ENCODE data around the gene STK35.

Gene STK35

DNA sequence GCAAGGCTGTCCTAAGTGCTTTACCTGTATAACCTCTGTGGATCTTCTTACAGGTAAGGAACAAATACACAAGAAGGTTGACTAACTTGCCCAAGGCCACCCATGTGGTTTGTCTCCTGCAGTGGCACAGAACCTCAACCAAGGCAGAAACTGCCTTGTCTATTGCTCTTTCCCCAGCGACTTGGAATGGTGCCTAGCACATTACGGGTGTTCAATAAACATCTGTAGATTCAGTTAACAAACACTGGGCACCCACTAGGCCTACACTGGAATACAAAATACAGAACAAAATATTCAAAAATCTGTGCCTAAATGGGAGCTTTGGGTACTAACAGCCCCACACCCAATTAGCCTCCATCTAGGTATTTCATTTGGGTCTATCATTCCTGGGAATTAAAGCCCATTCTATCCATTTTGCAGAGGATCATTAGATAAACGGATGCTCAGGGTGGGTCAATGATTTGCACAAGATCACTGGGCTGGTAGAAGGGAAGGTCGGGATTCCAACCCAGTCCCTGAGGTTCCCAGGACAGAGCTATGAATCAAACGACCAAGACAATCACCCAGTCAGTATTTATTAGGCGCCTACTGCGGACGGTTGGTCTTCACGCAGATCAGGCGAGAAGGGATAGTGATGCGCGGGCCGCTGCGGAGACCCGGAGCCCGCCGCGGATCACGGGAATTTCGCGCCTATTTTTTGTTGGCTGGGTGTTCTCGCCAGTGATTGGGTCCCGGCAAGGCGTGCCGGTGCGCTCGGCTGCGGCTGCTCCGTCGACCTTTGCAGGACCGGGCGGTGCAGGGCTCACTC, at the start of gene STK35:
TSS of gene STK35 (plus strand) at position 771 of the 808 bp plus-strand sequence. CDS start 55 bp downstream, outside the sequence.
- peak; percentile 54 for DNase-seq

DNA sequence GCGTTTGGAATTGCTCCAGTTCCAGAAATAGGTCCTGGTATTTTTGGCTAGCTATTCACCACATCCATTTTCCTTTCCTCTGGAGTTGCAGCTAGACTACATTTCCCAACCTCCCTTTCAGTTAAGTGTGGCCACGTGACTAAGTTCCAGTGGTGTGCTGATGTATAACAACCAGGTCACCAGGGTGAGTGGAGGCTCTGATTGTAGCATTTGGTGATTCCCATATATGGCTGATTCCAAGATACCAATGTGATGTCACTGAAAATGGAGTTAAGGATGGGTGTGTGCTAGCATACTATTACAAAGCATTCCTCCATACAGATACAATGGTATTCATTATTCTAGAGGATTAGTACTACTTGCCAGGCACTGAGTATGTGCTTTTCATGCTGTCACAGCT, 49.7 kb upstream of the STK35 start:
- DNase-seq = no peak

DNA sequence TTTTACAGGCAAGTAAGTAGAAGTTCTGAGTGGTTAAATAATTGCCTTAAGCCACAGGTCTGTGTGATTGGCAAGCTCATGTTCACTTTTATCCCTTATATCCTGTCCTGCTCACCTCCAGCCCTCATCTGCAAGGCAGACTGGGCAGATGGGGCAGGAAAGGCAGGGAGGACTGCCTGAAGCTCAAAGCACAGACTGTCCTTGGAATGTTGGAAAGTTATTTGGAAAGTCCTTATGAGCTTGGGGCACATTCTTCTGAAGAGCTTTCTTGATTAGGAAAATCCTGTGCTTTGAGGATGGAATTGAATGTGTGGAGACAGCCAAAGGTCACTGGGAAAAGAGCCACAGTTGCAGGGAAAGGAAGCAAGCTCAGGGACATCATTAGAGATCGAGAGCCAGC, 48.9 kb upstream of the STK35 start:
- DNase-seq = no peak

DNA sequence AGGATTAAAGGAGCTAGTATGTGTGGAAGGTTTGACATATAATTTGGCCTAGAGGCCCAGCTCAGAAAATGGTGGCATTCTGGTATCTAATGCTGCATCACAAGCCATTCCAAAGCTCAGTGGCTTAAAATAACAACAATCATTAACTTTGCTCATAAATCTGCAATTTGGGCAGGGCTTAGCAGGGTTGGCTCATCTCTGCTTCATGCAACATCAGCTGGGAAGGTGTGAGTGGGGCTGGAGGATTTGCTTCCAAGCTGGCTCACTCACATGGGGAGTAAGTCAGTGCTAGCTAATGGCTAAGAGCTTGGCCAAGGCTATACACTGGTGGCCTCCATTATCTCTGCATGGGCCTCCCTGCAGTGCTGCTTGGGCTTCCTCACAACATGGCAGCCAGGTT, 48.0 kb upstream of the STK35 start:
- no peak for DNase-seq

DNA sequence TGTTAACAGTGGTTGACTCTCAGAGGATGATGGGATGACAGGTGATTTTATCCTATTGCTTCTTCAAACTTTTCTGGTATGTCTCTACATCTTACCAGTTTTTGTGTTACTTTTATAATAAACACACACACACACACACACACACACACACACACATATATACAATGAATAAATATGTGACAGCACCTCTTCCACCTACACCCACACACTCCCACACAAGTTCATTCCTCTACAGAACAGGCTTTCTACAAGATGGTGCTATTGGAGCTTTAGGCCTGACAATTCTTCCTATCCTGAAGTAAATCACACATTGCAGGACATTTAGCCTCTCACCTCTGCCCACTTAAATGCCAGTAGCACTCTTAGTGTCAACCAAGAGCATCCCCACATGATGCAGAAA, 46.7 kb upstream of the STK35 start:
- DNase-seq = no peak

DNA sequence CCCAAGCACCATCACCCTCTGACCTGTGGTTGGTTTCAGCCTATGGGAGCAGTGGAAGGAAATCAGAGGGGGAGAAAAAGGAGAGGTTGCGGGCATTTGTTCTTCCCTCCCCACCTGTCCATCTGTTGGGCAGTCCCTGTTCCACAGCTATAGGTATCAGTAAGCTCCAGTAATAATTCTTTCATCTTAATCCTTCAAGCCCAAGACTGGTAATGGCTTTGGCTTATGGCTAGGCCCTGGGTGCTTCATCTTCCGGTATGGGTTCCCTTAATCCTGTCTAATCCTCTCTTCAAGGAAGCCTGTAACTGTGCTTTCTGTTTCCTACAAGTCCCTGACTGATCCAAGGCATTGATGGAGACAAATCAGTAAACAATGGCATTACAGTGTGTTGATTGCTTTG, 42.2 kb upstream of the STK35 start:
- no peak for DNase-seq

DNA sequence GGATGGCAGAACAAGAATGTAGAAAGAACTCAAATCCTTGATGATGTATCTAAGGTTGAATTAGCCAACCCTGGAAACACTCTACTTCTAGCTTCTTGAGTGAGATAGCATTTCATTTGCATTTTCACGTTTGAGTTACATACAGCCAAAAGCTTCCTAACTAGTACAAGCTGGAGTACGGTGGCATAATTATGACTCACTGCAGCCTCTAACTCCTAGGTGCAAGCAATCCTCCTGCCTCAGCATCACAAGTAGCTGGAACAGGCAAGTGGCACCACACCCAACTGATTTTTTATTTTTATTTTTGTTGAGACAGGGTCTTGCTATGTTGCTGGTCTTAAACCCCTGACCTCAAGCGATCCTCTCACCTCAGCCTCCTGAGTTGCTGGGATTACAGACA, 36.5 kb upstream of the STK35 start:
- DNase-seq = no peak

DNA sequence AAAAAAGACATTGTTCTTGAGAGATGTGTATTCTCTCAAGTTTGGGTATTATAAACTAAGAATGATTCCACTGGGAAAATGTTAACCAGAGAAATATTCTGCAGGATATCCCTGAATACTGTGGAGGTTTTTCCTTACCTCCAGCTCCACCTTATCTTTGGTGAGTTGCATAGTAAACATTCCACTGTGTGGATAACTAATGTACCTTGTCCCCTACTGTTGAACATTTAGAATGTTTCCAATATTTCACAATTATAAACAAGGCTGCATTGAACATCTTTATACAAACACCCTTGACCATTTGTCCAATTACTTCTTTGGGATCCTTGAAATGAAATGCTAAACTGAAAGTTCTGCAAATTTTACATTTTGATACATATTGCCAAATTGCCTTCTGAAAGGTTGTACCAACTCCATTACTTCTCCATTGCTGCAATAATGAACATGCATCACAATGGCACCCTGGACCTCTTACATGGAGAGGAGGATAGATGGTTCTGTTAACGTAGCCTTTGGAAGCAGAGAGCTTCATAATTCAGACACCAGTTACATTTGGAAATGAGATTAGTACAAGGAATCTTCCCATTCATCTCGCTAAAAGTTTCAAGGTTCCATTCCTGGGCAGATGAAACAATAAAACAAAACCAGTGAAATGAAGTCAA, 35.0 kb upstream of the STK35 start:
- no peak for DNase-seq

DNA sequence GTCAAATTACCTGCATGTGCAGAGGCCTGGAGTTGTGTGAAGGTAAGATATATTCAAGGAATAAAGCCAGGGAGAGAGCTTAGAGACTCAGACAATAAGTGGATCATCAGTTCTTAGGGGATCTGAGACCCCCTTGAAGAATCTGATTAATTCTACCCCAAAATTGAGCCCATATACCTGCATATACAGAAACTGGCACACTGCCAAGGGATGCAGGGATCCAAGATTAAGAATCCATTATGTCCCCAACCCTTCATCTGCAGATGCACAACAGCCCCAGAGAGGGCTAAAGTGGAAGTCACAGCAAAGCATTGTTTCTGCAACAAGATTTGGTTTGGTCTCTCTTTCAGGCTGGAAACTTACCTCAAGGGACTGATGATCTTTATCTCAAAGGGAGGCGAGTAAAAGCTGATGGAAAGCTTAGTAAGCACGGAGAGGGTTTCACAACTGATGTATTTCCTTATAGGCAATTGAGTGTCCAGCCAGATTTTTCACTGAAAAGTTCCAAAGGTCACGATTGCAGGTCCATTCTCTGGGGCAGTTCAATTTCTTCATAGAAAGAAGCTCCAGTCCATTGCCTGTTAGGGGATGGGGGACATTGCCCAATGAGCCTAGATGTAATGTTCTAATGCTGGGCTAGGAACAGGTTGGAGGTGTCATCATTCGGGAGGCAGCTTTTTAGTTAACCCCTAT, 20.9 kb upstream of the STK35 start:
- no peak for DNase-seq

DNA sequence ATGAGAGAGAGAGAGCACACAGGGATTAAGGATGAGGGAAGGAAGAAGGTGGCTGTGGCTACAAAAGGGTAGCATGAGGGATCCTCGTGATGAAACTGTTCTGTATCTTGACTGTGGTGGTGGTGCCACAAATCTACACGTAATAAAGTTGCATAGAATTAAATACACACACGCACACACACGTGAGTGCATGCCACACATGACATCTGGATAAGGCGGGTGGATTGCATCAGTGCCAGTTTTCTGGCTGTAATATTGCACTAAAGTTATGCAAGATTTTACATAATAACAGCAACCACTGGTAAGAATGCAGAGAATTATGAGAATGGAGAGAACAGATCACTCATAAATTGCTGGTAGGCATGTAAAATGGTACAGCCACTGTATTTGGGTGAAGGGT, 16.9 kb upstream of the STK35 start:
- DNase-seq = no peak

DNA sequence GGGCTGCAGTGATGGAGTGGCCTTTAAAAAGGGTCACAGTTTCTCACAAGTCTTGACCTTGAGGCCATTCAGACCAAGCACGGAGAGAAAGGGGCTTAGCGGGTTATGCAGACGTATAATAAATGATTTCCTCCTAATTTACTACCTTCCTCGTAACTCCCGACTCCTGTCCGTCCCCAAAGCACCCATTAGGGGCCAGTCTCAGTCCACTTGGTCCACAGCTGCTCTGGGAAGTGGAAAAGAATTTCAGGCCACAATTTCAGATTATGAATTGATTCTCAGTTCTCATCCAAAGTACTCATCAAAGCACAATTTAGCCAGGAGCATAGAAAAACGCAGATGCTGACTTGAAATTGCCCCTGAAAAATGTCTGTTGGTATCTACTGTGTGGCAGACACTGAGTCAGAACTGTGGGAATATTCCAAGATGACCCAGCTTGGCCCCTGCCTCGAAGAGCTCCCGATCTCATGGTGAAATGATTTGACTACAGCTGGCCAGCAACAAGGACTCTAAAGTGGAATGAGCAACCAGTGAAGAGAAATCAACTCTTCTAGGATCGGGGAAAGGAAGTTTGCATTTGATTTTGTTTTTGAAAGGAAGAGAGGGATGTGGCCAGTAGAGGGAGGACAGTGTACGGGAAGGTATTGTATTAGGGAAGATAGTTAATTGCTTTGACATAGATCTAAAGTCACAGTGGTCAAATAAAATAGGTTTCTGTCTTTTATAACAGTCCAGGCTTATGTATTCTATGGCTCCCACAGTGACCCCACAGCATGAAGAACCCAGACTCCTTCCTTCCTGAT, 15.2 kb upstream of the STK35 start:
- DNase-seq = no peak

DNA sequence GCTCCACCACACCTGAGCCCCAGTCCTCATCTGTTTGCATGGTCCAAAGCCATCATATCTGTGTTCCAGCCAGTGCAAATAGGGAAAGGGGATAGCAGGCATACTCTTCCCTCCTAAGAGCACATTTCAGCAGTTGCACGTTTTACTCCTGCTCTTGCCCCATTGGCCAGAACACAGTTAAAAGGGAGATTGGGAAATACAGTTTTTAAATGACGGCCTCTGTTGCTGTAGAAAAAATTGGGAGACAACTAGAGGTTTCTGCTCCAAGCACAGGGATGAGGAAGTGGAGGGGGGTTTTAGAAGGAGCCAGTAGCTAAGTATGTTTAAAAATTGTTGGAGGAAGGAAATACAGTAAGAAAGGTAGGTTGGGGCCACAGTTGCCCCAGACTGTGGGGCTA, 14.6 kb upstream of the STK35 start:
- no peak for DNase-seq

DNA sequence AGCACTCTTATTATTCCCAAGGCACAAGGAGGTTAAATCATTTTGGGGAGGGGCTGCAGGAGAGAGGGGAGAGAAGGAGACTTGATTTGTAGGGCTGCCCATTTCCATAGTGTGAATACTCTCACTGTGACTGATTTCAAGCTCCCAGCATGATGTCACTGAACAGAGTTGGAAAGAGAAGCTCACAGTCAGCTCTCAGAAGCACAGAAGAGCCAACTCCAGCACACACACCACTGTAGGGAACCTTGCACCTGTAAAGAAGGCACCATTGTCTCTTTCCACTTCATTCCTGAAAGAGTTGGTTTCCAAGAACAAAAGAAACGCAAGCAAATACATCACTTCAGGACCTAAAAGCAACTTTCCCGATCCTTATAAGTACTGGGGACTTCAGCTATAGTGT, 12.7 kb upstream of the STK35 start:
- no peak for DNase-seq

DNA sequence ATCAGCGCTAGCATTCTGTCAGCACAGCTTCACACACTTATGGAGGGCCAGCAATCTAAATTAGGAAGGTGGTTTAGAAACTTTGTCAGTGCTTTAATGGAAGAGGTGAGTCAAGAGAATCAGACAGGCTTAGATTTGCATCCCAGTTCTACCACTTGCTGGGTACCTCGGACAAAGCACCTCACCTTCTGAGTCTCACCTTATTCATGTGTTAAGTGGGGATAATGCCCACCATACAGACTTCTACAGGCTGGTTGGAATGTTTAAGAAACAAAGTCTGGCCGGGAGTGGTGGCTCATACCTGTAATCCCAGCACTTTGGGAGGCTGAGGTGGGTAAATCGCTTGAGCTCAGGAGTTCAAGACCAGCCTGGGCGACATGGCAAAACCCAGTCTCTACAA, 12.2 kb upstream of the STK35 start:
- DNase-seq = no peak

DNA sequence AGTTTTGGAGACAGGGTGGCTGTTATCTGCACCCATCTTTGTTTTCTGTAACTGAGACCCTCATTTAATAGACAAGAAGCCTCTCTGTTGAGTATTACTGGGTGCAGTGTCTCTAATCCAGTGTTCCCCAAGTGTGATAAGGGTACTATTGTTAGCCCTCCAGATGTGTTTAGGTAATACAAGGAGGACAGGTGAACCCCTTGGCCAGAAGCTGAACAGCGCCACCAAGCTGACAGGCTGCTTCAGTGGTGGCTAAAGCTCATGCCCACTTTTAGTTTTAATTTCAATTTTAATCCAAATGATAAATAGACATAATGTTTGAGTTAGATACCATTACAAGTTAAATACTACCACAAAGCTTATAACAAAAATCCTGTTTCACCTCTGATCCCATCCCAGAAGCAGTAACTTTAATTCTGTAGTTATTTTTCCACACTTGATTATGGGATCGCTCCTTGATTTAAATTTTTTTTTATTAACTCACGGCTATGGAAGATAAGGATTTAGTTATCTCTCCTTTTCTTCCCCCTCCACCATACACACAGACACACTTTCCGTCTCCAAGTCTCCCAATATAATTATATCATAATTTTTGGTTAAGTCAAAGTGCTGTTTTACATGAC, 8.4 kb upstream of the STK35 start:
- no peak for DNase-seq

DNA sequence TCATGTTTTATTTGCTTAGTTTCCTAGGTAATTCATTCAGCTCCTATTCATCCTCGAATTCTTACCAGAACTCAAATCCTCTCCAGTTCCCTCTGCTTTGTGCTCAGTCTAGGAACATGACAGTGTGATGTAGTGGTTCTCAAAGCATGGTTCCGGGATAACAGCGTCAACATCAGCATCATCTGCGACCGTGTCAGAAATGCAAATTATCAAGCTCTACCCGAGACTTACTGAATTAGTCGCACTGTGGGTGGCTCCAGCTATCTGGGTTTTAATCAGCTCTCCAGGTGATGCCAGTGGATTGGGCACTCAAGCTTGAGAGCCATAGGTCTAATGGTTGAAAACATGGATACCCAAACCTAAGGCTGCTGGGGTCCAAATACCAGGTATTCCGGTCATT, 7.7 kb upstream of the STK35 start:
- DNase-seq = no peak

DNA sequence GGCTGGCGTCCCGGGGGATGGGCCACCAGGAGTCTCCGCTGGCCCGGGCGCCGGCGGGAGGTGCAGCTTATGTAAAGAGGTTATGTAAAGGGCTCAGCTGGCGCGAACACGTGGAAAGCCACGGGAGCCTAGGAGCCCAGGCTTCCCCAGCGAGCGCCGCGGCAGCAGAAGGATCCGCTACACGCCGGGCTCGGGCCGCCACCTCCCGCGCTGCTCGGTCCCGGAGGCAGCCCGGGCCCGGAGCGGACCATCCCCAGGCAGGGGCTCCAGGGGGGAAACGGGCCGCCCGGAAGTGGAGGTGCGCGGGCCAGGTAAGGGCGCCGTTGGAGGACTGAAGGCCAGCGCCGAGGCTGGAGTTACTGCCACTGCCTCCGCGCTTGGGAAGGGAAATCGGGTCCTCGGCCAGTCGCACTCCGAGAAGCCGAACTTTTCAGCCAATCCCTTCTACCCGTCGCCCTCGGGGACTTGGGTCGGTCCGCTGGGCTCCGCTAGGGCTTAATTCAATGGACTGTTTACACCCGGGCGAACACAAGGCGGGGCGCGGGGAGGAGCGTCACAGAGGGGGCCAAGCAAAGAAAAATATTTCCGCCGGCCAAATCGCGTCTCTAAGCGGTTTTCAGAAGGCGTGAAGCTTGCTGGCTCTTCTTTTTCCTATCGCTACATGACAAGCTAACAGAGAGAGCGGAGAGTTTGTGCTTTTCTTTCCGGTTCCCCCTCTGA, 398 bp downstream of the STK35 start:
- peak; percentile 91 for DNase-seq

DNA sequence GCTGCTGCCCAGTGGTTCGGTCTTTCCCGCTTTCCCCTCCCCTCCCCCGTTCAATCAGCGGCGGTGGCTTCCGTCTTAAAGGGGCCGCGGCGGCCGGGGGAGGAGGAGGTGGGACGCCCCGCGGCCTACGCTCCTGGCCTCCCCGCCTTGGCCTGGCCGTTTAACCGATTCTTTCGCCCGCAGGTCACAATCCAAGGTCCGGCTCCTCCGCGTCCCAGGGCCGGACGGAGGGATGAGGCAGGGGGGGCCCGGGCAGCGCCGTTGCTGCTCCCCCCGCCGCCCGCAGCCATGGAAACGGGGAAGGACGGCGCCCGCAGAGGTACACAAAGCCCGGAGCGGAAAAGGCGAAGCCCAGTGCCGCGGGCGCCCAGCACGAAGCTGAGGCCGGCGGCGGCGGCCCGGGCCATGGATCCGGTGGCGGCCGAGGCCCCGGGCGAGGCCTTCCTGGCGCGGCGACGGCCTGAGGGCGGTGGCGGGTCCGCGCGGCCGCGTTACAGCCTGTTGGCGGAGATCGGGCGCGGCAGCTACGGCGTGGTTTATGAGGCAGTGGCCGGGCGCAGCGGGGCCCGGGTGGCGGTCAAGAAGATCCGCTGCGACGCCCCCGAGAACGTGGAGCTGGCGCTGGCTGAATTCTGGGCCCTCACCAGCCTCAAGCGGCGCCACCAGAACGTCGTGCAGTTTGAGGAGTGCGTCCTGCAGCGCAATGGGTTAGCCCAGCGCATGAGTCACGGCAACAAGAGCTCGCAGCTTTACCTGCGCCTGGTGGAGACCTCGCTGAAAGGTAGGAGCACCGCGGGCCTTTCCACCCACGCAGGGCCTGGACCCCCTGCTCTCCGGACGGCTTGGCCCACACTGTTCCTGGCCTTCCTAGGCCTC, 1.2 kb downstream of the STK35 start:
- DNase-seq = peak; percentile 47

DNA sequence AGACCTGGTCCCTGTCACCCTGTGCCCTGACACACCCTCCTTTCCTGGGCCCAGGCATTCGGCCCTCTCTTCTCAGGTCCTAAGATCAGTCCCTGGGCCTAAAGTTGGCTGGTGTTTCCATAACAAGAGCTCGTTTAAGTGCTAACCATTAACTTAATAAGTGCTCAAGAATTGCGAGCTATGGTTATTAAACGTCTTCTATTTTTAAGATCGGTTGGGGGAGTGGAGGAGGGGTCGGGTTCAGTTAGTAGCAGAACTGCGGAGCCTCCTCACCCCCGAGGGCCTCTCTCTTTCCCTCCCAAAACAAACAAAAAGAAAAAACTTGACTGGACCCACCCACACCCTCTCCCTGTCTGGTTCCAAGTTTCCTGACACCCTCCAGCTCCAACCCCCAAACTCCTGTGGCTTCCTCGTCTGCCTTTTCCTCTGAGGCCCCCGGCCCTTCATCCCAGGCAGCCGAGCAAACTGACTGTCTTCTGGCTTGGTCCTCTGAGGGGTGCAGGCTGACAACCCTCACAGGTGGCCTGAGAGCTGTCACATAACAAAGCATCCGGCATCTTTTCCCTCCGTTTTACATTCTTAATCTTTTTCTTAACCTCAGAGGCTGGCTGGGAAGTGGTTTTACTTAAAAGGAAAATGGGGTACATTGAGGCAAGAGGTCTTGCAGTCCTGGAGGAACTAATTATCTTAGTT, 2.0 kb downstream of the STK35 start:
- DNase-seq = no peak

DNA sequence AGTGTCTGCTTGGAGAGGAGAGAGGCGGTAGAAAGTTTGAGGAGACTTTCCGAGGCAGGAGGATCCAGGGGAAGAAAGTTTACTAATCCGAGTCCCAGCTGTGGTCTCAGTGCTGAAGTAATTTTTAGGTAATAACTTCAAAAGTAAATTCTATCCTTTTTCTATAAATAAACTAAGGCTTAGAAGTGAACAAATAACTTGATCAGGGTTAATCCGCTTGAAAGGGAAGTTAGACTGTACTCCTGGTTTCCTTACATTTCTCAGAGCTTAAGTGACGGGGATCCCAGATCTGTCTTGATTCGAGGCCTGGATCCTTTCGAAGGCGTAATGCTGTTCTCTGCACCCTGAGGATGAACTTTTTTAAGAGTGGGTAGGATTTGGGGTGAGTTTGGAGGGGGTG, 2.6 kb downstream of the STK35 start:
- no peak for DNase-seq
